Hepatocyte (in vitro differentiated cells): ENCODE results near the gene AXIN1.

Source experiments
- EZH2 ChIP-seq: fragments of 200-600 bp; sonication (generic); IDR thresholded peaks from 2 replicates; pipeline ENCODE4 v1.6.1; 2016; ENCODE audit warnings: antibody characterized with exemption, mild to moderate bottlenecking, borderline replicate concordance
- TF ChIP-seq, protein P1 (sequence below): fragments of 200-600 bp; sonication (generic); IDR thresholded peaks from 2 replicates; pipeline ENCODE4 v1.5.1; 2016; ENCODE audit warnings: antibody characterized with exemption, mild to moderate bottlenecking; ENCODE audit not compliant: poor library complexity

DNA sequence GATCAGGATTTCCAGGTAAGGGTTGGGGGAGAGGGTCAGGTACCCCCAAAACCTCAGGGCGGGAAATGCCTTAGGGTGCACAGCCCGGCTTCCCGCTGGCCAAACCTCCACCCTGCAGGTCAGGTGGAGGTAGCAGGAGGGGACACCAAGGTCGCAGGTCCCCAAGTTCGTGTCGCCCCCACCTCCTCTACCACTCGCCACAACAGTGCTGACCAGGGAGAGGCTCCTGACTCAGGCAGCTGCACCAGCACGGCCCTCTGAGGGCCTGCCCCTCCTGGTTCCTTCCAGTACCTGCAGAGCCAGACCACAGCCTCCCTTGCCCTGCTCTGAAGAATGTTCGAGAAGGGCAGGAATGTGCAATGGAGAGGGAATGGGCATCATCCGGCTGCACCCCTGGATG is 14.0 kb upstream of the AXIN1 start:
- TF ChIP-seq, protein P1, sequence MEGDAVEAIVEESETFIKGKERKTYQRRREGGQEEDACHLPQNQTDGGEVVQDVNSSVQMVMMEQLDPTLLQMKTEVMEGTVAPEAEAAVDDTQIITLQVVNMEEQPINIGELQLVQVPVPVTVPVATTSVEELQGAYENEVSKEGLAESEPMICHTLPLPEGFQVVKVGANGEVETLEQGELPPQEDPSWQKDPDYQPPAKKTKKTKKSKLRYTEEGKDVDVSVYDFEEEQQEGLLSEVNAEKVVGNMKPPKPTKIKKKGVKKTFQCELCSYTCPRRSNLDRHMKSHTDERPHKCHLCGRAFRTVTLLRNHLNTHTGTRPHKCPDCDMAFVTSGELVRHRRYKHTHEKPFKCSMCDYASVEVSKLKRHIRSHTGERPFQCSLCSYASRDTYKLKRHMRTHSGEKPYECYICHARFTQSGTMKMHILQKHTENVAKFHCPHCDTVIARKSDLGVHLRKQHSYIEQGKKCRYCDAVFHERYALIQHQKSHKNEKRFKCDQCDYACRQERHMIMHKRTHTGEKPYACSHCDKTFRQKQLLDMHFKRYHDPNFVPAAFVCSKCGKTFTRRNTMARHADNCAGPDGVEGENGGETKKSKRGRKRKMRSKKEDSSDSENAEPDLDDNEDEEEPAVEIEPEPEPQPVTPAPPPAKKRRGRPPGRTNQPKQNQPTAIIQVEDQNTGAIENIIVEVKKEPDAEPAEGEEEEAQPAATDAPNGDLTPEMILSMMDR, result no peak
- TF ChIP-seq EZH2, result no peak
